SK-N-SH (cell line): Measurements from ENCODE around the gene ITGA6.

ENCODE experiments used
- CTCF ChIP-seq: fragments of 200-600 bp; sonication (generic); IDR thresholded peaks from 2 replicates; pipeline ENCODE4 v1.6.1; 2017; ENCODE audit warnings: antibody characterized with exemption, mild to moderate bottlenecking, moderate library complexity
- EP300 ChIP-seq, 2 experiments: IDR thresholded peaks; 2 replicates each; pipeline versions ENCODE4 v1.4.0 to v1.6.1; 2012; ENCODE audit warnings: borderline replicate concordance in 1 of 2, low read depth in 1 of 2, low read length in 1 of 2
- EZH2phosphoT487 ChIP-seq: fragments of 200-600 bp; sonication (generic); IDR thresholded peaks from 2 replicates; pipeline ENCODE4 v1.6.1; 2017; ENCODE audit warnings: low read depth, mixed run types, mild to moderate bottlenecking, antibody characterized with exemption, moderate library complexity, borderline replicate concordance
- GABPA ChIP-seq: IDR thresholded peaks from 2 replicates; pipeline ENCODE4 v1.4.0; 2012; ENCODE audit warnings: low read depth, mild to moderate bottlenecking
- GATA2 ChIP-seq: sonication (generic); formaldehyde crosslinking; IDR thresholded peaks from 2 replicates; pipeline ENCODE4 v1.5.0; 2020; ENCODE audit warnings: mild to moderate bottlenecking, missing genetic modification reagents
- IRF3 ChIP-seq: fragments of 150-350 bp; IDR thresholded peaks from 2 replicates; pipeline ENCODE4 v1.6.1; 2016; ENCODE audit warnings: mild to moderate bottlenecking, low read depth, low read length
- MXI1 ChIP-seq: IDR thresholded peaks from 2 replicates; pipeline ENCODE4 v1.6.1; 2012; ENCODE audit warnings: mild to moderate bottlenecking, low read depth, low read length, improper control_type of control experiment
- PBX3 ChIP-seq: IDR thresholded peaks from 2 replicates; pipeline ENCODE4; 2012
- POLR2AphosphoS5 ChIP-seq: IDR thresholded peaks from 2 replicates; pipeline ENCODE4 v1.6.1; 2012; ENCODE audit warnings: low read depth, low read length
- RAD21 ChIP-seq: IDR thresholded peaks from 2 replicates; pipeline ENCODE4 v1.6.1; 2012; ENCODE audit warnings: mild to moderate bottlenecking, low read length
- REST ChIP-seq: IDR thresholded peaks from 2 replicates; pipeline ENCODE4 v1.6.1; 2012; ENCODE audit warnings: mild to moderate bottlenecking, low read depth, low read length, moderate library complexity
- TAF1 ChIP-seq: IDR thresholded peaks from 2 replicates; pipeline ENCODE4 v1.6.1; 2012; ENCODE audit warnings: low read depth, mild to moderate bottlenecking, low read length, moderate library complexity, borderline replicate concordance
- USF1 ChIP-seq: IDR thresholded peaks from 2 replicates; pipeline ENCODE4 v1.4.0; 2012; ENCODE audit warnings: low read depth, borderline replicate concordance

- TF ChIP-seq CTCF (no peak), MXI1 (no peak), USF1 (no peak), GABPA (no peak), REST (no peak), TAF1 (no peak), EP300 (IDR thresholded peaks at IDR 0.05; ENCODE audit: borderline replicate concordance in 1 of 2, low read depth in 1 of 2, low read length in 1 of 2) (no peak), POLR2AphosphoS5 (no peak), IRF3 (no peak), PBX3 (no peak), EZH2phosphoT487 (no peak), RAD21 (no peak), GATA2 (no peak)
Measured at GRCh38 chr2:172512810-172513523, 85.6 kb downstream of the ITGA6 start.
